Skin epidermis (tissue), 12 donors: ENCODE data around the gene ANKS1A.

Experiments used
- H3K27ac ChIP-seq, 21 experiments: fragments of 200-600 bp; sonication (generic) in 11 of 21; one replicate each; pipeline ENCODE4 v1.5.0; 2020; ENCODE audit warnings: mild to moderate bottlenecking in 3 of 21, inconsistent platforms in 2 of 21, moderate library complexity in 2 of 21
- H3K4me3 ChIP-seq, 7 experiments: fragments of 200-600 bp; sonication (generic) in 2 of 7; one replicate each; pipeline ENCODE4 v1.5.0; 2020; ENCODE audit warnings: inconsistent platforms in 2 of 7, mild to moderate bottlenecking in 2 of 7, moderate library complexity in 1 of 7

Gene ANKS1A

GRCh38 chr6:34947561-34947960, 58.5 kb downstream of the ANKS1A start:
- H3K4me3 ChIP-seq = no peak overlapping the region
- no peak overlapping the region for H3K27ac ChIP-seq

GRCh38 chr6:34949636-34950035, 60.6 kb downstream of the ANKS1A start:
- Histone ChIP-seq H3K4me3 (no peak overlapping the region), H3K27ac (no peak overlapping the region)

GRCh38 chr6:34950849-34951248, 61.8 kb downstream of the ANKS1A start:
- Histone ChIP-seq H3K4me3 (no peak overlapping the region), H3K27ac (no peak overlapping the region)

- H3K27ac ChIP-seq = no peak overlapping the region
- H3K4me3 ChIP-seq = no peak overlapping the region
Observed at GRCh38 chr6:34951731-34952130, 62.7 kb downstream of the ANKS1A start.

GRCh38 chr6:34953061-34954025, 64.3 kb downstream of the ANKS1A start:
- H3K27ac ChIP-seq = no peak overlapping the region
- H3K4me3 ChIP-seq = no peak overlapping the region

GRCh38 chr6:34955442-34955841, 66.4 kb downstream of the ANKS1A start:
- Histone ChIP-seq H3K4me3 (no peak overlapping the region), H3K27ac (no peak overlapping the region)

- H3K4me3 ChIP-seq = no peak overlapping the region
- H3K27ac ChIP-seq = peak overlapping the region in 1 of 21 experiments; percentile 14
Observed at GRCh38 chr6:34957231-34957783, 68.3 kb downstream of the ANKS1A start.

GRCh38 chr6:34958734-34959133, 69.7 kb downstream of the ANKS1A start:
- no peak overlapping the region for H3K4me3 ChIP-seq
- H3K27ac ChIP-seq = peak overlapping the region in 4 of 21 experiments; percentile 4 to 56 (median 30)

GRCh38 chr6:34959224-34959623, 70.2 kb downstream of the ANKS1A start:
- Histone ChIP-seq H3K4me3 (no peak overlapping the region), H3K27ac (peak overlapping the region in 3 of 21 experiments; percentile 26 to 56 (median 34))

- peak overlapping the region in 4 of 21 experiments; percentile 14 to 60 (median 39) for H3K27ac ChIP-seq
- H3K4me3 ChIP-seq = no peak overlapping the region
Observed at GRCh38 chr6:34961082-34961481, 72.0 kb downstream of the ANKS1A start.

- Histone ChIP-seq H3K4me3 (no peak overlapping the region), H3K27ac (peak overlapping the region in 3 of 21 experiments; percentile 31 to 59 (median 47))
Observed at GRCh38 chr6:34961574-34961973, 72.5 kb downstream of the ANKS1A start.

- H3K27ac ChIP-seq = no peak overlapping the region
Observed at GRCh38 chr6:34964564-34964963, 75.5 kb downstream of the ANKS1A start.

GRCh38 chr6:34967461-34967860, 78.4 kb downstream of the ANKS1A start:
- Histone ChIP-seq H3K27ac (no peak overlapping the region), H3K4me3 (no peak overlapping the region)

More at GRCh38 chr6:34964564-34964963, 75.5 kb downstream of the ANKS1A start:
- H3K4me3 ChIP-seq = no peak overlapping the region

GRCh38 chr6:34969662-34970265, 80.7 kb downstream of the ANKS1A start:
- H3K27ac ChIP-seq = peak overlapping the region in 1 of 21 experiments; percentile 44
- no peak overlapping the region for H3K4me3 ChIP-seq

- Histone ChIP-seq H3K4me3 (no peak overlapping the region), H3K27ac (no peak overlapping the region)
Observed at GRCh38 chr6:34970488-34970887, 81.4 kb downstream of the ANKS1A start.

GRCh38 chr6:34970957-34971356, 81.9 kb downstream of the ANKS1A start:
- Histone ChIP-seq H3K27ac (no peak overlapping the region), H3K4me3 (no peak overlapping the region)

GRCh38 chr6:34973547-34974248, 84.6 kb downstream of the ANKS1A start:
- no peak overlapping the region for H3K4me3 ChIP-seq
- no peak overlapping the region for H3K27ac ChIP-seq

GRCh38 chr6:34974249-34974642, 85.2 kb downstream of the ANKS1A start:
- no peak overlapping the region for H3K27ac ChIP-seq

GRCh38 chr6:34976239-34976638, 87.2 kb downstream of the ANKS1A start:
- H3K27ac ChIP-seq = no peak overlapping the region
- no peak overlapping the region for H3K4me3 ChIP-seq

More at GRCh38 chr6:34974249-34974642, 85.2 kb downstream of the ANKS1A start:
- H3K4me3 ChIP-seq = no peak overlapping the region

- Histone ChIP-seq H3K27ac (no peak overlapping the region), H3K4me3 (no peak overlapping the region)
Observed at GRCh38 chr6:34979218-34979617, 90.2 kb downstream of the ANKS1A start.
